Astrocyte (in vitro differentiated cells and primary cell): Measurements from ENCODE around the gene STIM1.

Source experiments
- CTCF ChIP-seq: IDR thresholded peaks from 2 replicates; pipeline ENCODE4 v1.5.1; 2011; ENCODE audit warnings: low read depth, mild to moderate bottlenecking, inconsistent platforms, low read length, moderate library complexity; ENCODE audit not compliant: insufficient read depth
- EZH2 ChIP-seq: IDR thresholded peaks from 2 replicates; pipeline ENCODE4 v1.6.1; 2012; ENCODE audit warnings: mild to moderate bottlenecking, low read length, inconsistent platforms; ENCODE audit not compliant: insufficient read depth

DNA sequence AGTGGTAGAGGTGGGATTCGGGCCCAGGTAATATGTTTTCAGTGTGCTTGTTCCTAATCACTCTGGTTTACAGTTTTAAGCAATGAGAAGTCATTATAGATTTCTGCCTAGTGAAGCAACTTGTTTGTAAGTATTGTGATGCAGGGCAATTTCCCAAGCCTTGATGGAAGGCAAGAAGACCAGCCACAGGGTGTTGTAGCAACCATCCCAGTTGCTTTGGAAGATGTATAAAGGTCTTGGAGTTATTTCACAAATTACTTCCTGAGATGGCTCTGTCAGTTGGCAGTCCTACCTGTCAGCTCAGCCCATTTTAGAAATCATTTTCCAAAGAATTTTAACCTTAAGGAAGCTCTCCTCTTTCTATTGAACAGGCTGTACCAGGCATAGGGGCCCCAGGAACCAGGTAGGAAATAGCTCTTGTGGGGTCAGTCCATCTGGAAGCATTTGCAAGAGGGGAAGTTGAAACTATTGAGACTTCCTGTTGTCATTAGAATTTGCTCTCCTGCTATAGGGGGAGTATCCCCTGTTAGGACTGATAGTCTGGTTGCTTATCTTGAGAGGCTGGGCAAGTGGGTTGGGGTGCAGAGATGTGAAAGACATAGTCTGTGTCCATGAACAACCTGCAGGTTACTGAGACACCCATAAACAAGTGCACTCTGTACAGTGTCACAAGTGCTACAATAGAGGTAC, 47.9 kb downstream of the STIM1 start:
- TF ChIP-seq CTCF (no peak), EZH2 (no peak)
